ENCODE data around the gene CLEC17A. TPM values are rescaled to one million over a fixed set of nuclear protein-coding genes. Genes with fewer than 3 reads are reported as not detected.
"Not testable (repeated sequence)": the region's sequence is repeated elsewhere in the genome, so short reads cannot be mapped to it uniquely, and the experiment has no call there.

Gene CLEC17A
- total and polyA plus RNA-seq, 2 experiments from 2014 or later = not detected

GRCh38 chr19:14580623-14581237 lies 2.2 kb upstream of the CLEC17A start:
- no peak overlapping the region for H3K27ac ChIP-seq
- no peak overlapping the region for H3K4me3 ChIP-seq
- TF ChIP-seq EZH2 (IDR thresholded peaks at IDR 0.05; ENCODE audit: borderline replicate concordance) (no peak), EZH2phosphoT487 (IDR thresholded peaks at IDR 0.05; ENCODE audit: low read depth, severe bottlenecking, unreplicated experiment) (no peak)
- TF ChIP-seq, protein P1, sequence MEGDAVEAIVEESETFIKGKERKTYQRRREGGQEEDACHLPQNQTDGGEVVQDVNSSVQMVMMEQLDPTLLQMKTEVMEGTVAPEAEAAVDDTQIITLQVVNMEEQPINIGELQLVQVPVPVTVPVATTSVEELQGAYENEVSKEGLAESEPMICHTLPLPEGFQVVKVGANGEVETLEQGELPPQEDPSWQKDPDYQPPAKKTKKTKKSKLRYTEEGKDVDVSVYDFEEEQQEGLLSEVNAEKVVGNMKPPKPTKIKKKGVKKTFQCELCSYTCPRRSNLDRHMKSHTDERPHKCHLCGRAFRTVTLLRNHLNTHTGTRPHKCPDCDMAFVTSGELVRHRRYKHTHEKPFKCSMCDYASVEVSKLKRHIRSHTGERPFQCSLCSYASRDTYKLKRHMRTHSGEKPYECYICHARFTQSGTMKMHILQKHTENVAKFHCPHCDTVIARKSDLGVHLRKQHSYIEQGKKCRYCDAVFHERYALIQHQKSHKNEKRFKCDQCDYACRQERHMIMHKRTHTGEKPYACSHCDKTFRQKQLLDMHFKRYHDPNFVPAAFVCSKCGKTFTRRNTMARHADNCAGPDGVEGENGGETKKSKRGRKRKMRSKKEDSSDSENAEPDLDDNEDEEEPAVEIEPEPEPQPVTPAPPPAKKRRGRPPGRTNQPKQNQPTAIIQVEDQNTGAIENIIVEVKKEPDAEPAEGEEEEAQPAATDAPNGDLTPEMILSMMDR (IDR thresholded peaks at IDR 0.05; ENCODE audit: poor library complexity) = no peak
- H3K4me1 ChIP-seq (ENCODE audit: insufficient read depth) = no peaks in the 10 kb centered on the region
- H4K20me1 ChIP-seq (ENCODE audit: insufficient read depth, poor library complexity, severe bottlenecking) = no peaks in the 10 kb centered on the region
- no peaks in the 10 kb centered on the region for H3K79me2 ChIP-seq
- DNase-seq (ENCODE audit: low spot score) = no peak
- H3K9me3 ChIP-seq (ENCODE audit: low read depth) = no peaks in the 10 kb centered on the region
- no peak overlapping the region for H2AFZ ChIP-seq
- 57% methylated on average over 6 of the region's 6 CpGs for WGBS (ENCODE audit: low lambda C conversion rate, missing lambda C conversion rate)
- H3K4me2 ChIP-seq = no peak overlapping the region
- H3K36me3 ChIP-seq (replicated peaks; ENCODE audit: insufficient read depth, low read depth) = no peaks in the 10 kb centered on the region
- no peaks in the 10 kb centered on the region for H3K27me3 ChIP-seq
- H3K9me2 ChIP-seq (replicated peaks; ENCODE audit: insufficient read depth) = no peaks in the 10 kb centered on the region

DNA sequence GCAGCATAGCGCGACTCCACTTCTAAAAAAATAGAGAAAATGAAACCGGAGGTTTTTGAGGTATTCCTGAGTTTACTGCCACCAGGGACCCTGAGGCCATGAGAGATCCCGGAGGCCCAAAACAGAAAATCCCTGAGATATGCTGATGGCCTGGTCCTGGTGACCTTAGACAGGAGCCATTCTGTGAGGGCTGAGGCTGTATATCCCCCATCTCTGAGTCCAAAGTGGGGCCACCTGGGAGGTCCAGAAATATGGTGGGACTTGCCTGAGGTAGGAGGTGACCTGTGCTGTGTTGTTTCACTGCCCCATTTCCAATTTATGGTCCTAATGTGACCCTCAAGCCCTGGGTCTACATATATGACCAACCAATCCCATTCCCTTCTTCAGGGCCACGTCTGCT lies 1.5 kb downstream of the CLEC17A start:
- WGBS (ENCODE audit: low lambda C conversion rate, missing lambda C conversion rate) = 81% methylated on average over 4 of the region's 5 CpGs
- H3K4me1 ChIP-seq (ENCODE audit: insufficient read depth); H3K79me2 ChIP-seq; DNase-seq (ENCODE audit: low spot score); H3K27ac ChIP-seq; H3K27me3 ChIP-seq; H3K4me3 ChIP-seq; H3K9me2 ChIP-seq (replicated peaks; ENCODE audit: insufficient read depth); H3K36me3 ChIP-seq (replicated peaks; ENCODE audit: insufficient read depth, low read depth); H4K20me1 ChIP-seq (ENCODE audit: insufficient read depth, poor library complexity, severe bottlenecking); H2AFZ ChIP-seq; H3K9me3 ChIP-seq (ENCODE audit: low read depth); H3K4me2 ChIP-seq: not testable (repeated sequence)

- not testable (repeated sequence) for H3K79me2 ChIP-seq; DNase-seq (ENCODE audit: low spot score); H4K20me1 ChIP-seq (ENCODE audit: insufficient read depth, poor library complexity, severe bottlenecking); H3K9me3 ChIP-seq (ENCODE audit: low read depth); H3K4me3 ChIP-seq; H3K27me3 ChIP-seq; H3K9me2 ChIP-seq (replicated peaks; ENCODE audit: insufficient read depth); H3K4me2 ChIP-seq; H3K36me3 ChIP-seq (replicated peaks; ENCODE audit: insufficient read depth, low read depth); H3K4me1 ChIP-seq (ENCODE audit: insufficient read depth); H3K27ac ChIP-seq; H2AFZ ChIP-seq
- 61% methylated on average over 3 of the region's 3 CpGs for WGBS (ENCODE audit: low lambda C conversion rate, missing lambda C conversion rate)
Measured at GRCh38 chr19:14585187-14585586, 2.3 kb downstream of the CLEC17A start.

DNA sequence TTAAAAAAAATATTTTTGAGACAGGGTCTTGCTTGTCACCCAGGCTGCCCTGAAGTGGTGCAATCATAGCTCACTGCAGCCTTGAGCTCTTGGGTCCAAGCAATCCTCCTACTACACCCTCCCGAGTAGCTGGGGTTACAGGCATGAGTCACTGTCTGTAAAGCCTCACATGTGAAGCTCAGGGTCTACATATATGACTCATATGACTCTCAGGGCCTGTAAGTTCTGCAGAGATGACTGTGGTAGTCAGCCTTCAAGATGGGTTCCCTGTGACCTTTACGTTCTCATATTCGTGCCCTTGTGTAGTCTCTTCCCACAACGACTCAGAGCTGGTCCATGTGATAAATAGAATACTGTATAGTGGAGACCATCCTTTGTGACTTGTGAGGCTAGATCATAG lies 6.5 kb downstream of the CLEC17A start:
- H3K36me3 ChIP-seq (replicated peaks; ENCODE audit: insufficient read depth, low read depth); H4K20me1 ChIP-seq (ENCODE audit: insufficient read depth, poor library complexity, severe bottlenecking); H3K27me3 ChIP-seq; H2AFZ ChIP-seq; H3K9me2 ChIP-seq (replicated peaks; ENCODE audit: insufficient read depth); H3K4me3 ChIP-seq; H3K4me1 ChIP-seq (ENCODE audit: insufficient read depth); H3K4me2 ChIP-seq; H3K9me3 ChIP-seq (ENCODE audit: low read depth); DNase-seq (ENCODE audit: low spot score); H3K27ac ChIP-seq; H3K79me2 ChIP-seq: not testable (repeated sequence)
- 64% methylated on average over 3 of the region's 4 CpGs for WGBS (ENCODE audit: low lambda C conversion rate, missing lambda C conversion rate)

GRCh38 chr19:14595558-14595957 lies 12.7 kb downstream of the CLEC17A start:
- Histone ChIP-seq H3K27ac (no peak overlapping the region), H3K36me3 (replicated peaks; ENCODE audit: insufficient read depth, low read depth) (no peaks in the 10 kb centered on the region), H3K4me2 (no peak overlapping the region), H3K9me2 (replicated peaks; ENCODE audit: insufficient read depth) (no peaks in the 10 kb centered on the region), H3K9me3 (ENCODE audit: low read depth) (no peaks in the 10 kb centered on the region), H3K79me2 (no peaks in the 10 kb centered on the region), H4K20me1 (ENCODE audit: insufficient read depth, poor library complexity, severe bottlenecking) (no peaks in the 10 kb centered on the region), H3K4me1 (ENCODE audit: insufficient read depth) (no peaks in the 10 kb centered on the region), H2AFZ (no peak overlapping the region), H3K4me3 (no peak overlapping the region), H3K27me3 (no peaks in the 10 kb centered on the region)
- DNase-seq (ENCODE audit: low spot score) = no peak
- TF ChIP-seq EZH2 (IDR thresholded peaks at IDR 0.05; ENCODE audit: borderline replicate concordance) (no peak), EZH2phosphoT487 (IDR thresholded peaks at IDR 0.05; ENCODE audit: low read depth, severe bottlenecking, unreplicated experiment) (no peak)
- TF ChIP-seq, protein P1 (IDR thresholded peaks at IDR 0.05; ENCODE audit: poor library complexity) = no peak
- 68% methylated on average over 3 of the region's 3 CpGs for WGBS (ENCODE audit: low lambda C conversion rate, missing lambda C conversion rate)

Measured in hepatocyte (in vitro differentiated cells).